Hepatocyte (in vitro differentiated cells): Measurements from ENCODE around the gene TMEM40.
"Not testable (repeated sequence)": the region's sequence is repeated elsewhere in the genome, so short reads cannot be mapped to it uniquely, and the experiment has no call there.

Experiments used
- EZH2 ChIP-seq: fragments of 200-600 bp; sonication (generic); IDR thresholded peaks from 2 replicates; pipeline ENCODE4 v1.6.1; 2016; ENCODE audit warnings: antibody characterized with exemption, mild to moderate bottlenecking, borderline replicate concordance
- EZH2phosphoT487 ChIP-seq: fragments of 200-600 bp; sonication (generic); IDR thresholded peaks from one replicate; pipeline ENCODE4 v1.6.1; 2018; ENCODE audit warnings: antibody characterized with exemption, mild to moderate bottlenecking, low read depth, moderate library complexity; ENCODE audit not compliant: unreplicated experiment, severe bottlenecking
- TF ChIP-seq, protein P1 (sequence below): fragments of 200-600 bp; sonication (generic); IDR thresholded peaks from 2 replicates; pipeline ENCODE4 v1.5.1; 2016; ENCODE audit warnings: antibody characterized with exemption, mild to moderate bottlenecking; ENCODE audit not compliant: poor library complexity

DNA sequence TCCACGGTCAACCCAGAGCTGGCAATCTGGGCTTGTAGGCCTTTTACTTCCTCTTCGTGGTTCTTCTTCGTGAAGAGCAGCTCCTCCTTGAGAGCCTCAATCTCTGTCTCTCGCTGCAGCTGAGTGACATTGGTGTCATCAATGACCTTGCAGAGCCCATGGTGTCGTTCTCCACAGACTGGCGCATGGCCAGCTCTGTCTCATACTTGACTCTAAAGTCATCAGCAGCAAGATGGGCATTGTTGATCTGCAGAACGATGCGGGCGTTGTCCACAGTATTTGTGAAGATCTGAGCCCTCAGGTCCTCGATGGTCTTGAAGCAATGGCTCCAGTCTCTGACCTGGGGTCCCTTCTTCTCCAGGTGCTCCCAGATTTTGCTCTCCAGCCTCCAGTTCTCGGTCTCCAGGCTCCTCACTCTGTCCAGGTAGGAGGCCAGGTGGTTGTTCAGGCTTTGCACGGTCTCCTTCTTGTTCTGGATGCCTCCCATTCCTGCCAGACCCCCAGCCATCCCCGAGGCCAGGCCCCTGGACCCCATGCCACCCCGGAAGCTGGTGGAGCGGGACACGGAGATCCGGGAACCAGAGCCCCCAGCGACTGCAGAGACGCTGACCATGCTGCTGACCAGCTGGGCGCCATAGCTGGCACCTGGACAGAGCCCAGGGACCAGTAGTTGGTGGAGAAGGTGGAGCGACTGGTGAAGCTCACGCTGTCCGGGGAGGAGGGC lies 29.1 kb upstream of the TMEM40 start:
- TF ChIP-seq, protein P1, sequence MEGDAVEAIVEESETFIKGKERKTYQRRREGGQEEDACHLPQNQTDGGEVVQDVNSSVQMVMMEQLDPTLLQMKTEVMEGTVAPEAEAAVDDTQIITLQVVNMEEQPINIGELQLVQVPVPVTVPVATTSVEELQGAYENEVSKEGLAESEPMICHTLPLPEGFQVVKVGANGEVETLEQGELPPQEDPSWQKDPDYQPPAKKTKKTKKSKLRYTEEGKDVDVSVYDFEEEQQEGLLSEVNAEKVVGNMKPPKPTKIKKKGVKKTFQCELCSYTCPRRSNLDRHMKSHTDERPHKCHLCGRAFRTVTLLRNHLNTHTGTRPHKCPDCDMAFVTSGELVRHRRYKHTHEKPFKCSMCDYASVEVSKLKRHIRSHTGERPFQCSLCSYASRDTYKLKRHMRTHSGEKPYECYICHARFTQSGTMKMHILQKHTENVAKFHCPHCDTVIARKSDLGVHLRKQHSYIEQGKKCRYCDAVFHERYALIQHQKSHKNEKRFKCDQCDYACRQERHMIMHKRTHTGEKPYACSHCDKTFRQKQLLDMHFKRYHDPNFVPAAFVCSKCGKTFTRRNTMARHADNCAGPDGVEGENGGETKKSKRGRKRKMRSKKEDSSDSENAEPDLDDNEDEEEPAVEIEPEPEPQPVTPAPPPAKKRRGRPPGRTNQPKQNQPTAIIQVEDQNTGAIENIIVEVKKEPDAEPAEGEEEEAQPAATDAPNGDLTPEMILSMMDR: not testable (repeated sequence)
- TF ChIP-seq EZH2, EZH2phosphoT487: not testable (repeated sequence)
